MCF 10A (cell line): ENCODE results near the gene FUBP3. TPM values are rescaled to one million over a fixed set of nuclear protein-coding genes. Genes with fewer than 3 reads are reported as not detected.

Experiments used
- BruUV-seq: library from RNA; stranded (reverse); fragments of 400-500 nt; replicated peaks from 2 replicates; lab custom pipeline; 2021; lab: Mats Ljungman, UMichigan
- CTCF ChIA-PET: fragments of 300-600 bp; sonication (Branson Sonifier 250); formaldehyde crosslinking; extraction: SDS; loops from one replicate; lab custom pipeline; 2021; ENCODE audit warnings: antibody characterized with exemption, inconsistent platforms; lab: Yijun Ruan, JAX
- POLR2A ChIA-PET: fragments of 300-600, 350-650 bp; sonication (Branson Sonifier 250); formaldehyde crosslinking; extraction: SDS; loops from one replicate; lab custom pipeline; 2020; ENCODE audit warnings: antibody characterized with exemption, inconsistent platforms; lab: Yijun Ruan, JAX
- DNase-seq: peaks from one replicate; pipeline ENCODE4 v3.0.0-alpha.2; 2018; ENCODE audit not compliant: unreplicated experiment
- H3K27ac Mint-ChIP-seq: one replicate; pipeline ENCODE4 v1.8.0; 2022; ENCODE audit warnings: mild to moderate bottlenecking, low read depth, mixed read lengths; ENCODE audit not compliant: unreplicated experiment
- H3K27me3 Mint-ChIP-seq: one replicate; pipeline ENCODE4 v1.8.0; 2022; ENCODE audit warnings: mixed read lengths; ENCODE audit not compliant: insufficient read depth, unreplicated experiment
- H3K36me3 Mint-ChIP-seq: one replicate; pipeline ENCODE4 v1.8.0; 2022; ENCODE audit warnings: mild to moderate bottlenecking, moderate library complexity, mixed read lengths; ENCODE audit not compliant: insufficient read depth, unreplicated experiment
- H3K4me1 Mint-ChIP-seq: one replicate; pipeline ENCODE4 v1.8.0; 2022; ENCODE audit warnings: mixed read lengths; ENCODE audit not compliant: insufficient read depth, unreplicated experiment
- H3K4me3 Mint-ChIP-seq: one replicate; pipeline ENCODE4 v1.8.0; 2022; ENCODE audit warnings: mild to moderate bottlenecking, moderate library complexity, mixed read lengths; ENCODE audit not compliant: unreplicated experiment
- H3K9me3 Mint-ChIP-seq: one replicate; pipeline ENCODE4 v1.8.0; 2022; ENCODE audit warnings: mixed read lengths; ENCODE audit not compliant: unreplicated experiment
- CTCF ChIP-seq: fragments of 200-600 bp; IDR thresholded peaks from one replicate; pipeline ENCODE4 v1.8.0; 2022; ENCODE audit warnings: antibody characterized with exemption, mild to moderate bottlenecking; ENCODE audit not compliant: unreplicated experiment
- intact Hi-C: fragments of 100-400 bp; cut with micrococcal nuclease; formaldehyde crosslinking; loops from 2 replicates; pipeline ENCODE4 v1.14.1; 2022
- total RNA-seq: library from RNA; stranded (reverse); gene quantifications from 2 replicates; pipeline ENCODE4 v1.2.3, GENCODE V29; 2022

The FUBP3 gene
- total RNA-seq, 1 experiment from 2014 or later: 58.0 TPM

- DNase-seq: no peak
- Mint-ChIP-seq H3K4me1 (no peaks in the 10 kb centered on the region), H3K27ac (no peak overlapping the region)
Observed at GRCh38 chr9:130633336-130634190, 54.2 kb downstream of the FUBP3 start.

GRCh38 chr9:130634191-130634768, 54.9 kb downstream of the FUBP3 start:
- TF ChIP-seq CTCF: no peak
- Mint-ChIP-seq H3K9me3 (no peaks in the 10 kb centered on the region), H3K36me3 (peaks cover 33% of the 10 kb centered on the region), H3K4me1 (no peaks in the 10 kb centered on the region), H3K4me3 (no peak overlapping the region), H3K27ac (no peak overlapping the region), H3K27me3 (no peaks in the 10 kb centered on the region)
- POLR2A ChIA-PET: no interaction called here
- CTCF ChIA-PET: no interaction called here
- no TSS peak for BruUV-seq
- intact Hi-C loops: no loop called here
- no peak for DNase-seq

More at GRCh38 chr9:130633336-130634190, 54.2 kb downstream of the FUBP3 start:
- no TSS peak for BruUV-seq
- TF ChIP-seq CTCF: no peak
- H3K36me3 Mint-ChIP-seq: peaks cover 39% of the 10 kb centered on the region
- no peaks in the 10 kb centered on the region for H3K27me3 Mint-ChIP-seq
- intact Hi-C loops: no loop called here
- POLR2A ChIA-PET: no interaction called here
- H3K4me3 Mint-ChIP-seq: no peak overlapping the region
- H3K9me3 Mint-ChIP-seq: no peaks in the 10 kb centered on the region
- CTCF ChIA-PET: no interaction called here

GRCh38 chr9:130634801-130635200, 55.4 kb downstream of the FUBP3 start:
- Mint-ChIP-seq H3K9me3 (no peaks in the 10 kb centered on the region), H3K4me3 (no peak overlapping the region), H3K27ac (no peak overlapping the region), H3K36me3 (peaks cover 33% of the 10 kb centered on the region), H3K4me1 (no peaks in the 10 kb centered on the region), H3K27me3 (no peaks in the 10 kb centered on the region)
- CTCF ChIA-PET: no interaction called here
- TF ChIP-seq CTCF: no peak
- POLR2A ChIA-PET: no interaction called here
- intact Hi-C loops: no loop called here
- no peak for DNase-seq
- BruUV-seq: no TSS peak

GRCh38 chr9:130635306-130635705, 55.9 kb downstream of the FUBP3 start:
- no peaks in the 10 kb centered on the region for H3K4me1 Mint-ChIP-seq
- peaks cover 32% of the 10 kb centered on the region for H3K36me3 Mint-ChIP-seq
- no peak overlapping the region for H3K27ac Mint-ChIP-seq
- intact Hi-C loops: no loop called here
- TF ChIP-seq CTCF: no peak
- ChIA-PET CTCF (interaction anchor here (0.5 kb wide), 1 partner anchor 24 kb away, joined by 4 read pairs; no protein-coding TSS in a partner anchor), POLR2A (no interaction called here)
- no peak for DNase-seq
- BruUV-seq: no TSS peak
- H3K27me3 Mint-ChIP-seq: no peaks in the 10 kb centered on the region
- no peaks in the 10 kb centered on the region for H3K9me3 Mint-ChIP-seq
- no peak overlapping the region for H3K4me3 Mint-ChIP-seq
